IMR-90 (cell line): ENCODE results near the gene KCNH2. TPM values are rescaled to one million over a fixed set of nuclear protein-coding genes. Genes with fewer than 3 reads are reported as not detected.

Experiments
- ATAC-seq: fragments of 200-7000 bp; cut with Tn5 transposase; 2 replicates; pipeline ENCODE4 v1.9.1; 2020; ENCODE audit warnings: low read depth, mild to moderate bottlenecking, moderate library complexity
- BruUV-seq: library from RNA; stranded (reverse); fragments of 400-500 nt; replicated peaks from 2 replicates; lab custom pipeline; 2021; lab: Mats Ljungman, UMichigan
- CTCF ChIA-PET: fragments of 300-600 bp; formaldehyde crosslinking; extraction: SDS; loops from one replicate; lab custom pipeline; 2021; ENCODE audit warnings: antibody characterized with exemption; lab: Yijun Ruan, JAX
- POLR2A ChIA-PET: fragments of 300-600 bp; sonication (Branson Sonifier 250); formaldehyde crosslinking; loops from one replicate; lab custom pipeline; 2022; ENCODE audit warnings: antibody characterized with exemption; ENCODE audit not compliant: unreplicated experiment; lab: Charles Lee
- DNase-seq: peaks from one replicate; pipeline ENCODE4 v3.0.0; 2013
- H2AFZ ChIP-seq: replicated peaks from 2 replicates; pipeline ENCODE3; 2013; ENCODE audit warnings: low read length, mild to moderate bottlenecking; ENCODE audit not compliant: poor library complexity
- H2AK5ac ChIP-seq: 2 replicates; pipeline ENCODE4 v1.6.1; 2013; ENCODE audit warnings: low read depth, low read length, inconsistent platforms
- H2AK9ac ChIP-seq: replicated peaks from 2 replicates; pipeline ENCODE3; 2013; ENCODE audit warnings: mild to moderate bottlenecking, low read depth, low read length, moderate library complexity; ENCODE audit not compliant: poor library complexity
- H2BK120ac ChIP-seq: 2 replicates; pipeline ENCODE4 v1.6.1; 2013; ENCODE audit warnings: low read depth, low read length, inconsistent platforms
- H2BK15ac ChIP-seq: 3 replicates; pipeline ENCODE4 v1.6.1; 2013; ENCODE audit warnings: low read depth, low read length, inconsistent platforms
- H2BK20ac ChIP-seq: 2 replicates; pipeline ENCODE4 v1.6.1; 2013; ENCODE audit warnings: low read depth, mild to moderate bottlenecking, inconsistent platforms, low read length, moderate library complexity
- H2BK5ac ChIP-seq: 2 replicates; pipeline ENCODE4 v1.6.1; 2013; ENCODE audit warnings: mild to moderate bottlenecking, low read depth, low read length, inconsistent platforms; ENCODE audit not compliant: poor library complexity, severe bottlenecking
- H3K14ac ChIP-seq: replicated peaks from 2 replicates; pipeline ENCODE4 v1.6.1; 2013; ENCODE audit warnings: low read depth, low read length, inconsistent platforms
- H3K18ac ChIP-seq: 2 replicates; pipeline ENCODE4 v1.6.1; 2013; ENCODE audit warnings: low read depth, low read length, control low read depth
- H3K23ac ChIP-seq: 2 replicates; pipeline ENCODE4 v1.6.1; 2013; ENCODE audit warnings: low read depth, low read length, inconsistent platforms
- H3K27ac ChIP-seq: 2 replicates; pipeline ENCODE4 v1.5.1; 2013; ENCODE audit warnings: mild to moderate bottlenecking, control low read depth, low read length; ENCODE audit not compliant: insufficient read depth
- H3K27me3 ChIP-seq: 2 replicates; pipeline ENCODE4 v1.6.1; 2013; ENCODE audit warnings: low read length; ENCODE audit not compliant: control insufficient read depth, insufficient read depth
- H3K36me3 ChIP-seq: 2 replicates; pipeline ENCODE4 v1.6.1; 2013; ENCODE audit warnings: low read length, mixed read lengths; ENCODE audit not compliant: control insufficient read depth, insufficient read depth
- H3K4ac ChIP-seq: 2 replicates; pipeline ENCODE4 v1.6.1; 2013; ENCODE audit warnings: low read depth, low read length, inconsistent platforms
- H3K4me1 ChIP-seq: 2 replicates; pipeline ENCODE4 v1.6.1; 2013; ENCODE audit warnings: low read length, mixed read lengths; ENCODE audit not compliant: control insufficient read depth, insufficient read depth
- H3K4me2 ChIP-seq: 2 replicates; pipeline ENCODE4 v1.6.1; 2013; ENCODE audit warnings: low read depth, mild to moderate bottlenecking, control low read depth, low read length, moderate library complexity
- H3K4me3 ChIP-seq: 2 replicates; pipeline ENCODE4 v1.5.1; 2013; ENCODE audit warnings: low read depth, mild to moderate bottlenecking, control low read depth, low read length, moderate library complexity; ENCODE audit not compliant: insufficient read depth
- H3K56ac ChIP-seq: 2 replicates; pipeline ENCODE4 v1.6.1; 2013; ENCODE audit warnings: low read length, inconsistent platforms; ENCODE audit not compliant: insufficient read depth; ENCODE audit errors: extremely low read depth
- H3K79me1 ChIP-seq, 2 experiments: 2 replicates each; pipeline ENCODE4 v1.6.1; 2013; ENCODE audit warnings: low read length in 2 of 2, inconsistent platforms in 1 of 2, low read depth in 1 of 2
- H3K9ac ChIP-seq: 2 replicates; pipeline ENCODE4 v1.6.1; 2013; ENCODE audit warnings: low read depth, low read length, control low read depth
- H3K9me1 ChIP-seq: 2 replicates; pipeline ENCODE4 v1.6.1; 2013; ENCODE audit warnings: low read length, inconsistent platforms; ENCODE audit not compliant: insufficient read depth
- H3K9me3 ChIP-seq: 2 replicates; pipeline ENCODE4 v1.6.1; 2013; ENCODE audit warnings: low read length; ENCODE audit not compliant: control insufficient read depth, insufficient read depth
- H4K20me1 ChIP-seq: 2 replicates; pipeline ENCODE4 v1.6.1; 2013; ENCODE audit warnings: low read length, inconsistent platforms; ENCODE audit not compliant: insufficient read depth
- H4K5ac ChIP-seq: 2 replicates; pipeline ENCODE4 v1.6.1; 2013; ENCODE audit warnings: mild to moderate bottlenecking, low read depth, low read length, control low read depth
- H4K8ac ChIP-seq, 2 experiments: 2 replicates each; pipeline ENCODE4 v1.6.1; 2013; ENCODE audit warnings: low read depth in 2 of 2, low read length in 2 of 2, control low read depth in 1 of 2, inconsistent platforms in 1 of 2
- H4K91ac ChIP-seq: 2 replicates; pipeline ENCODE4 v1.6.1; 2013; ENCODE audit warnings: low read depth, low read length, inconsistent platforms; ENCODE audit not compliant: insufficient read depth
- BHLHE40 ChIP-seq: fragments of 150-350 bp; IDR thresholded peaks from 2 replicates; pipeline ENCODE4 v1.6.1; 2016; ENCODE audit warnings: mild to moderate bottlenecking, low read depth, low read length
- CEBPB ChIP-seq: IDR thresholded peaks from 2 replicates; pipeline ENCODE4 v1.6.1; 2012; ENCODE audit warnings: low read depth, low read length, improper control_type of control experiment
- CHD1 ChIP-seq: IDR thresholded peaks from 2 replicates; pipeline ENCODE4 v1.6.1; 2012; ENCODE audit warnings: low read depth, low read length, improper control_type of control experiment
- FOS ChIP-seq: fragments of 150-350 bp; IDR thresholded peaks from 2 replicates; pipeline ENCODE4 v1.6.1; 2016; ENCODE audit warnings: low read depth, low read length
- MAFK ChIP-seq: IDR thresholded peaks from 2 replicates; pipeline ENCODE4 v1.6.1; 2012; ENCODE audit warnings: low read depth, low read length, improper control_type of control experiment
- MAZ ChIP-seq: IDR thresholded peaks from 2 replicates; pipeline ENCODE4 v1.6.1; 2012; ENCODE audit warnings: low read depth, mild to moderate bottlenecking, low read length, improper control_type of control experiment, moderate library complexity, borderline replicate concordance
- MXI1 ChIP-seq: IDR thresholded peaks from 2 replicates; pipeline ENCODE4 v1.6.1; 2012; ENCODE audit warnings: low read depth, mild to moderate bottlenecking, low read length, moderate library complexity, borderline replicate concordance
- NFE2L2 ChIP-seq: fragments of 150-350 bp; IDR thresholded peaks from 2 replicates; pipeline ENCODE4 v1.6.1; 2016; ENCODE audit warnings: low read depth, mild to moderate bottlenecking, low read length
- POLR2A ChIP-seq: IDR thresholded peaks from 2 replicates; pipeline ENCODE4 v1.6.1; 2012; ENCODE audit warnings: mild to moderate bottlenecking, low read depth, low read length
- RAD21 ChIP-seq: IDR thresholded peaks from 2 replicates; pipeline ENCODE4 v1.6.1; 2012; ENCODE audit warnings: low read length, improper control_type of control experiment
- RCOR1 ChIP-seq: IDR thresholded peaks from 2 replicates; pipeline ENCODE4 v1.6.1; 2012; ENCODE audit warnings: mild to moderate bottlenecking, low read length, improper control_type of control experiment; ENCODE audit not compliant: insufficient replicate concordance
- SMC3 ChIP-seq: fragments of 150-350 bp; IDR thresholded peaks from 2 replicates; pipeline ENCODE4 v1.6.1; 2016; ENCODE audit warnings: low read depth, mild to moderate bottlenecking, antibody characterized with exemption, low read length, moderate library complexity
- WGBS, 2 experiments: methylation state at CpG; one replicate each; pipeline versions ENCODE4 v1.1.5 to v1.1.7; 2013; ENCODE audit warnings: missing lambda C conversion rate in 2 of 2; ENCODE audit not compliant: insufficient read length in 1 of 2; ENCODE audit errors: extremely low coverage in 2 of 2; 5-methylcytosine and 5-hydroxymethylcytosine counted together
- dilution Hi-C: fragments of 300-500 bp; cut with HindIII; formaldehyde crosslinking; loops from one replicate; pipeline ENCODE4 v1.14.3; 2018; ENCODE audit warnings: low sequenced_read_pairs; ENCODE audit not compliant: unreplicated experiment
- in situ Hi-C: fragments of 300-500 bp; cut with MboI; formaldehyde crosslinking; loops from 3 replicates; pipeline ENCODE4 v1.14.3; 2019; ENCODE audit warnings: low sequenced_read_pairs, inconsistent platforms, mixed read lengths
- intact Hi-C: fragments of 100-400 bp; cut with micrococcal nuclease; formaldehyde crosslinking; loops from 2 replicates; pipeline ENCODE4 v1.10.0; 2022
- polyA plus RNA-seq, 3 experiments: library from polyadenylated mRNA; depleted of rRNA; stranded (reverse); fragments of >200 nt; gene quantifications; 2 replicates each; pipeline ENCODE4 v1.2.3, GENCODE V29; 2012; ENCODE audit warnings: low replicate concordance in 1 of 3
- total RNA-seq: library from RNA; depleted of rRNA; stranded (reverse); fragments of >200 nt; gene quantifications from 2 replicates; pipeline ENCODE4 v1.2.3, GENCODE V29; 2012
- TF ChIP-seq, protein P1 (sequence below): conservative IDR thresholded peaks from 2 replicates; pipeline ENCODE4 v1.5.1; 2012; ENCODE audit warnings: mild to moderate bottlenecking, low read depth, low read length, improper control_type of control experiment

KCNH2 gene
- total and polyA plus RNA-seq, 2 of the 4 experiments (the other 2 are of a cell fraction) = 0.90 to 2.1 TPM

DNA sequence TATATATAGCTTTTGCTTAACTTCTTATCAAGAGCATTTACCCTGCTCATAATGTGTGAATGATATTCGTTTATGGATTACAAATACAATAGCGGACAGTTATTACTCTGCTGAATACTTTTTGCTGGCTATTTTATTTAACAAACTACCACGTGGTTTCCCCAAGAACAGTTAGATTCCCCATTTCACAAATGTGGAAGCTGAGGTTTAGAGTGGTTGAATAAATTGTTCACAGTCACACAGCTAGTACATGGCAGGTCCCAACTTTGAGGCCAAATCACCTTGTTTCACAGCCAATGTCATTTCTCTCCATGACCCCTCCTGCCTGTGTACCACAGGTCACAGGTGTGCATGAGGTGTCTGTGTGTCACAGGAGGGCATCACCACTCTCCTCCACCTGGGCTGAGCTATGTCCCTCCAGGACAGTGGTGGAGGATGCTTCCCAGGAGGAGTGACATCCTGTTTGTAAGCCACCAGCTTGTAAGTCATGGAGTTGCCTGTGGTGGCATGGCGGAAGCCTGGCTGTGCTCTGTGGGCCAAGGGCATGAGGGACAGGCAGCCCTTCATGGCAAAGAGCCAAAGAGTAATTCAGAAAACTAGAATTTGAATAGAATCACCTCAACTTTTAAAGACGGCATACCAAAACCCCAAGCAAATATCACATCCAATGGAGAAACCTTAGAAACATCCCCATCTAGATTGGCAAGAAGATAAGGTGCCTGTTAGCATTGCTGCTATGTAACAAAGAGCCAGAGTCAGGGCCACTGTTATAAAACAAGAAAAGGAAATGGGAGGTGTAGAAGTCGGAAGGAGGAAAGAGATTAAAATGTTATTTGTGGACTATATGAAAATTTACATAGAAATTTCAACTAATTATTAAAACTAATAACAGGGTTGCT, 73.9 kb downstream of the KCNH2 start (continued):
- TF ChIP-seq RAD21 (no peak), RCOR1 (no peak), MXI1 (no peak)

DNA sequence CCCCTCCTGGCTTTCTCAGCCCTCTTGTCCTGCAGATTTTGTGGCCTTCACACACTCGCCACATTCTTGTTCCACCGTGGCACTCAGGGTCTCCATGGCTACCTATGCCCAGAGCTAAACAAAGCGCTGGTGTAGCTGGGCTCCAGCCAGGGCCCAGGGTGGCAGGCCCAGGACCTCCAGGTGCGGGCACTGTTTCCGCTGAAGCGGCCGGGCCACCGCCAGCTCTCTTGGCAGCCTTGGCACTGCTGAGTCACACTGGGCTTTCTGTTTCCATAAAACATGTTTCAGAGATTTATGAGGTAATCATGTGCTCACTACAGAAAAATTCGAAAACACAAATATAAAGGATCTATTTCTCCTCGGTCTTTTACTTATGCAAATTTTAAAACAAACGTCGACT, 74.5 kb downstream of the KCNH2 start:
- ATAC-seq (peak; percentile 74), DNase-seq (peak; percentile 81)
- H4K5ac ChIP-seq = no peak overlapping the region; the same call in 1 of the 2 replicates
- no peak overlapping the region for H2BK5ac ChIP-seq
- no peaks in the 10 kb centered on the region for H3K9me3 ChIP-seq
- in situ Hi-C loops = loop anchor here (5.0 to 10.0 kb wide), 2 partner anchors 84 to 201 kb away; no protein-coding TSS in a partner anchor
- no peak overlapping the region for H3K9ac ChIP-seq
- BruUV-seq = no TSS peak
- H3K4me3 ChIP-seq = no peak overlapping the region
- WGBS, 2 experiments = no CpG with 5 or more reads among the region's 12 CpGs
- peak overlapping the region; percentile 54; the same call in 1 of the 2 replicates for H2BK120ac ChIP-seq
- H3K27me3 ChIP-seq = no peaks in the 10 kb centered on the region
- H4K91ac ChIP-seq = peak overlapping the region; percentile 62; the same call in 1 of the 2 replicates
- peak overlapping the region; percentile 43 for H2AK5ac ChIP-seq
- no peaks in the 10 kb centered on the region for H3K36me3 ChIP-seq
- H3K9me1 ChIP-seq = peaks cover 4% of the 10 kb centered on the region
- H3K18ac ChIP-seq = peak overlapping the region; percentile 1; the same call in 1 of the 2 replicates
- no peaks in the 10 kb centered on the region for H4K20me1 ChIP-seq
- no peak overlapping the region for H3K14ac ChIP-seq
- peak overlapping the region; percentile 67 for H2AFZ ChIP-seq
- peaks cover 13% of the 10 kb centered on the region for H3K4me1 ChIP-seq
- H3K4ac ChIP-seq = peak overlapping the region; percentile 37
- peak overlapping the region; percentile 58; the same call in 1 of the 3 replicates for H2BK15ac ChIP-seq
- CTCF ChIA-PET = no interaction called here
- intact Hi-C loops = loop anchor here (5.0 kb wide), 1 partner anchor 269 kb away; no protein-coding TSS in a partner anchor
- peak overlapping the region; percentile 33 for H2AK9ac ChIP-seq
- POLR2A ChIA-PET = no interaction called here
- no peak overlapping the region for H3K23ac ChIP-seq
- dilution Hi-C loops = no loop called here
- H3K27ac ChIP-seq = peak overlapping the region; percentile 22; the same call in 1 of the 2 replicates
- H2BK20ac ChIP-seq = peak overlapping the region; percentile 55
- no peak overlapping the region for H3K56ac ChIP-seq
- no peaks in the 10 kb centered on the region for H3K79me1 ChIP-seq
- peak overlapping the region in 1 of 2 experiments; percentile 49; a peak in 1 of 4 replicates for H4K8ac ChIP-seq
- no peak overlapping the region for H3K4me2 ChIP-seq
- no peak for TF ChIP-seq MXI1
- peak; percentile 53; the same call in 1 of the 2 replicates for TF ChIP-seq CEBPB
- TF ChIP-seq POLR2A = no peak
- no peak for TF ChIP-seq CHD1
- TF ChIP-seq, protein P1, sequence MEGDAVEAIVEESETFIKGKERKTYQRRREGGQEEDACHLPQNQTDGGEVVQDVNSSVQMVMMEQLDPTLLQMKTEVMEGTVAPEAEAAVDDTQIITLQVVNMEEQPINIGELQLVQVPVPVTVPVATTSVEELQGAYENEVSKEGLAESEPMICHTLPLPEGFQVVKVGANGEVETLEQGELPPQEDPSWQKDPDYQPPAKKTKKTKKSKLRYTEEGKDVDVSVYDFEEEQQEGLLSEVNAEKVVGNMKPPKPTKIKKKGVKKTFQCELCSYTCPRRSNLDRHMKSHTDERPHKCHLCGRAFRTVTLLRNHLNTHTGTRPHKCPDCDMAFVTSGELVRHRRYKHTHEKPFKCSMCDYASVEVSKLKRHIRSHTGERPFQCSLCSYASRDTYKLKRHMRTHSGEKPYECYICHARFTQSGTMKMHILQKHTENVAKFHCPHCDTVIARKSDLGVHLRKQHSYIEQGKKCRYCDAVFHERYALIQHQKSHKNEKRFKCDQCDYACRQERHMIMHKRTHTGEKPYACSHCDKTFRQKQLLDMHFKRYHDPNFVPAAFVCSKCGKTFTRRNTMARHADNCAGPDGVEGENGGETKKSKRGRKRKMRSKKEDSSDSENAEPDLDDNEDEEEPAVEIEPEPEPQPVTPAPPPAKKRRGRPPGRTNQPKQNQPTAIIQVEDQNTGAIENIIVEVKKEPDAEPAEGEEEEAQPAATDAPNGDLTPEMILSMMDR = no peak
- TF ChIP-seq SMC3 = no peak
- peak; percentile 79 for TF ChIP-seq NFE2L2
- no peak for TF ChIP-seq RCOR1
- TF ChIP-seq BHLHE40 = no peak; the same call in 1 of the 2 replicates
- TF ChIP-seq MAZ = no peak
- no peak for TF ChIP-seq MAFK
- TF ChIP-seq FOS = peak; percentile 53; the same call in 1 of the 2 replicates
